Left lung (tissue), 8 donors: ENCODE data around the gene MYL5. TPM values are rescaled to one million over a fixed set of nuclear protein-coding genes. Genes with fewer than 3 reads are reported as not detected.

ENCODE experiments used
- polyA plus RNA-seq, 6 donors: library from polyadenylated mRNA; unstranded; fragments of 120-200 nt; gene quantifications; one replicate each; pipeline ENCODE4 v1.2.1, GENCODE V29; 2013; ENCODE audit not compliant: insufficient read length in 6 of 6
- total RNA-seq, 2 donors: library from RNA; stranded (reverse); fragmentation: NEBNext Ultra II Directional; extraction: Animal tissue kit (Norgen Biotek cat#: 25700); gene quantifications; one replicate each; pipeline ENCODE4 v1.2.1, GENCODE V29; 2021
- donor health status: DM: no; HTN: yes; CAD: no.
- donor health status: DM: no; HTN: no; CAD: no.

The MYL5 gene
- total and polyA plus RNA-seq, 8 donors: 7.8 to 23.2 (median 17.5) TPM

Other genes with a start within 250 kb of the MYL5 start
- 10 to 100 TPM; 21.2 to 23.0 TPM for gene ZNF721, start 175.4 kb upstream of the MYL5 start, total RNA-seq
- gene ZNF721, start 175.4 kb upstream of the MYL5 start, polyA plus RNA-seq: 10 to 100 TPM; 36.7 to 43.1 (median 41.6) TPM
- gene PIGG, start 175.3 kb upstream of the MYL5 start, total RNA-seq: 10 to 100 TPM; 47.5 to 51.9 TPM
- 10 to 100 TPM; 66.8 to 90.8 (median 84.1) TPM for gene PIGG, start 175.3 kb upstream of the MYL5 start, polyA plus RNA-seq
- gene TMEM271, start 98.2 kb upstream of the MYL5 start, total RNA-seq: not detected
- not detected for gene TMEM271, start 98.2 kb upstream of the MYL5 start, polyA plus RNA-seq
- 10 to 100 TPM in 1 of 2 donors, 1 to 10 TPM in 1; 7.6 to 10.9 TPM for gene PDE6B, start 49.0 kb upstream of the MYL5 start, total RNA-seq
- gene PDE6B, start 49.0 kb upstream of the MYL5 start, polyA plus RNA-seq: 10 to 100 TPM; 15.7 to 21.1 (median 17.7) TPM
- gene ATP5ME, start 266 bp upstream of the MYL5 start, total RNA-seq: 100 to 1,000 TPM; 171 to 211 TPM
- gene ATP5ME, start 266 bp upstream of the MYL5 start, polyA plus RNA-seq: 100 to 1,000 TPM; 162 to 245 (median 189) TPM
- gene SLC49A3, start 14.6 kb downstream of the MYL5 start, total RNA-seq: 10 to 100 TPM; 23.2 to 27.5 TPM
- gene SLC49A3, start 14.6 kb downstream of the MYL5 start, polyA plus RNA-seq: 10 to 100 TPM in 1 of 6 donors, 1 to 10 TPM in 5; 7.4 to 10.5 (median 8.5) TPM
- 10 to 100 TPM; 43.7 to 49.2 TPM for gene PCGF3, start 31.3 kb downstream of the MYL5 start, total RNA-seq
- gene PCGF3, start 31.3 kb downstream of the MYL5 start, polyA plus RNA-seq: 100 to 1,000 TPM in 1 of 6 donors, 10 to 100 TPM in 5; 77.3 to 110 (median 92.8) TPM
- gene CPLX1, start 151.6 kb downstream of the MYL5 start, total RNA-seq: 1 to 10 TPM; 3.1 to 3.2 TPM
- 1 to 10 TPM in 5 of 6 donors, under 1 TPM in 1; 0.98 to 1.8 (median 1.3) TPM for gene CPLX1, start 151.6 kb downstream of the MYL5 start, polyA plus RNA-seq